HEK293 (cell line): Measurements from ENCODE around the gene ALOX5.
A peak's percentile ranks its signal among the peaks of the same experiment; 100 is the strongest.

Experiments used
- CTCF ChIA-PET: fragments of 350-600 bp; formaldehyde crosslinking; extraction: SDS; loops from one replicate; lab custom pipeline; 2021; ENCODE audit warnings: antibody characterized with exemption; lab: Yijun Ruan, JAX
- POLR2A ChIA-PET: fragments of 300-600 bp; formaldehyde crosslinking; extraction: SDS; loops from one replicate; lab custom pipeline; 2020; ENCODE audit warnings: antibody characterized with exemption, inconsistent platforms; lab: Yijun Ruan, JAX
- H3K27ac ChIP-seq: fragments of 200-500 bp; sonication (Bioruptor generic); 2 replicates; pipeline ENCODE4 v1.5.1; 2014; ENCODE audit warnings: low read depth, low read length, control low read depth, inconsistent platforms; ENCODE audit errors: extremely low read depth
- H3K36me3 ChIP-seq, 2 experiments: fragments of 200-500 bp in 1 of 2; sonication (Bioruptor generic) in 1 of 2; 1 replicate in 1 of 2; 2 replicates in 1 of 2; pipeline ENCODE4 v1.5.1; 2014 to 2017; ENCODE audit warnings: inconsistent platforms in 2 of 2, low read length in 2 of 2; ENCODE audit not compliant: control insufficient read depth in 2 of 2, insufficient read depth in 1 of 2
- H3K4me1 ChIP-seq: fragments of 200-500 bp; sonication (Bioruptor generic); 2 replicates; pipeline ENCODE4 v1.5.1; 2014; ENCODE audit warnings: mild to moderate bottlenecking, low read length, inconsistent platforms; ENCODE audit not compliant: control insufficient read depth, insufficient read depth
- H3K4me3 ChIP-seq: 2 replicates; pipeline ENCODE4 v1.5.1; 2011; ENCODE audit warnings: low read depth, mild to moderate bottlenecking, control low read depth, low read length, moderate library complexity
- H3K9me3 ChIP-seq: fragments of 200-500 bp; sonication (Bioruptor generic); 2 replicates; pipeline ENCODE4 v1.5.1; 2014; ENCODE audit warnings: low read depth, low read length, inconsistent platforms; ENCODE audit not compliant: control insufficient read depth, insufficient read depth
- GLIS1 ChIP-seq: fragments of 450-650 bp; formaldehyde crosslinking; IDR thresholded peaks from 2 replicates; pipeline ENCODE4 v1.5.1; 2016; ENCODE audit warnings: missing biosample characterization, missing genetic modification characterization
- GLIS2 ChIP-seq: fragments of 450-650 bp; formaldehyde crosslinking; IDR thresholded peaks from 2 replicates; pipeline ENCODE4 v1.5.1; 2016; ENCODE audit warnings: missing biosample characterization, missing genetic modification characterization
- KLF8 ChIP-seq: fragments of 450-650 bp; formaldehyde crosslinking; IDR thresholded peaks from 2 replicates; pipeline ENCODE4 v1.5.1; 2016; ENCODE audit warnings: missing biosample characterization, missing genetic modification characterization
- SCRT1 ChIP-seq: fragments of 450-650 bp; formaldehyde crosslinking; IDR thresholded peaks from 2 replicates; pipeline ENCODE4 v1.5.1; 2016; ENCODE audit warnings: missing biosample characterization, missing genetic modification characterization, borderline replicate concordance
- SCRT2 ChIP-seq: fragments of 450-650 bp; formaldehyde crosslinking; IDR thresholded peaks from 2 replicates; pipeline ENCODE4 v1.5.1; 2016; ENCODE audit warnings: missing biosample characterization, missing genetic modification characterization
- SP3 ChIP-seq: fragments of 450-650 bp; formaldehyde crosslinking; IDR thresholded peaks from 2 replicates; pipeline ENCODE4 v1.5.1; 2016; ENCODE audit warnings: missing biosample characterization, missing genetic modification characterization
- ZFP37 ChIP-seq: fragments of 450-650 bp; formaldehyde crosslinking; IDR thresholded peaks from 2 replicates; pipeline ENCODE4 v1.5.1; 2016; ENCODE audit warnings: missing biosample characterization, missing genetic modification characterization
- ZFP69B ChIP-seq: fragments of 450-650 bp; formaldehyde crosslinking; IDR thresholded peaks from 2 replicates; pipeline ENCODE4 v1.5.1; 2016; ENCODE audit warnings: missing biosample characterization, missing genetic modification characterization
- ZIC2 ChIP-seq: fragments of 450-650 bp; formaldehyde crosslinking; IDR thresholded peaks from 2 replicates; pipeline ENCODE4 v1.5.1; 2016; ENCODE audit warnings: missing biosample characterization, missing genetic modification characterization
- ZNF202 ChIP-seq: fragments of 450-650 bp; formaldehyde crosslinking; IDR thresholded peaks from 2 replicates; pipeline ENCODE4 v1.5.1; 2016; ENCODE audit warnings: missing biosample characterization, missing genetic modification characterization, borderline replicate concordance
- ZNF311 ChIP-seq: fragments of 450-650 bp; formaldehyde crosslinking; IDR thresholded peaks from 2 replicates; pipeline ENCODE4 v1.5.1; 2017; ENCODE audit warnings: missing biosample characterization, missing genetic modification characterization, borderline replicate concordance
- ZNF335 ChIP-seq: fragments of 450-650 bp; formaldehyde crosslinking; conservative IDR thresholded peaks from 2 replicates; pipeline ENCODE4 v1.5.1; 2016; ENCODE audit warnings: missing biosample characterization, missing genetic modification characterization
- ZNF416 ChIP-seq: fragments of 450-650 bp; formaldehyde crosslinking; IDR thresholded peaks from 2 replicates; pipeline ENCODE4 v1.5.1; 2016; ENCODE audit warnings: missing biosample characterization, missing genetic modification characterization
- ZNF548 ChIP-seq: fragments of 450-650 bp; formaldehyde crosslinking; IDR thresholded peaks from 2 replicates; pipeline ENCODE4 v1.5.1; 2016; ENCODE audit warnings: missing biosample characterization, missing genetic modification characterization
- ZNF560 ChIP-seq: fragments of 450-650 bp; formaldehyde crosslinking; IDR thresholded peaks from 2 replicates; pipeline ENCODE4 v1.5.1; 2017; ENCODE audit warnings: missing biosample characterization, missing genetic modification characterization, borderline replicate concordance
- ZNF561 ChIP-seq: fragments of 450-650 bp; IDR thresholded peaks from 2 replicates; pipeline ENCODE4 v1.5.1; 2018; ENCODE audit warnings: missing biosample characterization, missing genetic modification characterization, borderline replicate concordance
- ZNF600 ChIP-seq: fragments of 450-650 bp; formaldehyde crosslinking; IDR thresholded peaks from 2 replicates; pipeline ENCODE4 v1.5.1; 2016; ENCODE audit warnings: missing biosample characterization, missing genetic modification characterization
- ZNF660 ChIP-seq: fragments of 450-650 bp; IDR thresholded peaks from 2 replicates; pipeline ENCODE4 v1.5.1; 2018; ENCODE audit warnings: missing biosample characterization, mild to moderate bottlenecking, missing genetic modification characterization
- TF ChIP-seq, protein P1 (sequence below): fragments of 450-650 bp; formaldehyde crosslinking; IDR thresholded peaks from 2 replicates; pipeline ENCODE4 v1.5.1; 2016; ENCODE audit warnings: missing biosample characterization, missing genetic modification characterization
- TF ChIP-seq, protein P2 (sequence below): fragments of 450-650 bp; formaldehyde crosslinking; IDR thresholded peaks from 2 replicates; pipeline ENCODE4 v1.5.1; 2016; ENCODE audit warnings: missing biosample characterization, missing genetic modification characterization

ALOX5 gene

DNA sequence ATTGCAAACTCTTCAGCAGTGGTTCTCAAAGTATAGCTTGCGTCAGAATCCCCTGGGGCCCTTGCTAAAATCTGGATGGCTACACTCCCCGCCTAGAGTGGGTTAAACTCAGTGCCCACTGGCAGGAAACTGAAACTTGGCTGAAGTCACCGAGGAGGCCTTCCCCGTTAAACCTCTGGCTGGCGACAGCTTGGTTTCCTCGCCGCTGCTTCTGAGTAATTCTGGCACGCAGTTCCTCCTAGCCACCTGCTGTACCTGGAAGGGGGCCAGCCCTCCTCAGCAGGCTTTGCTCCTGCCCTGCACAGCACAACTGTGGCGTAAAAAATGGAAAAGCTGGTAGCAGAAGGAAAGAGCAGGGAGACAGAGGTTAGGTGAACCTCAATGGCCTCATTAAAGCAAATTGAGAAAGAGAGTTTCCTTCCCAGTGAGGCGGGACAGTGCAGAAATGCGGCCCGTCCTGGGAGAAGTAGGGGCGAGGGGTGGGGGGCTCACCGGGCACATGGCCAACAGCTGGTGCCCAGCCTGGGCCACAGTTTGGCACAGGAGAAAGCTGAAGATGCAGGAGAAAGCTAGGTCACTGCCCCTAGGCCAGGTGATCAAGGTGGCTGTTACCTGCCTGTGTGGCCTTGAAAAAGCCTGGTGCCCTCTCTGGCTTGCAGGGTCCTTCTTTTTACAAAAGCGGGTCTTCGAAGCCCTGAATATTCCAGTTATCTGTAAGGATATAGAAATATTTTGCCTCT is 46.6 kb downstream of the ALOX5 start:
- CTCF ChIA-PET: no interaction called here
- Histone ChIP-seq H3K36me3 (no peaks in the 10 kb centered on the region), H3K9me3 (no peaks in the 10 kb centered on the region), H3K27ac (0 out of 2 replicates have a peak overlapping the region, but pooled peaks have one; percentile 24)
- TF ChIP-seq GLIS1 (0 out of 2 replicates have a peak, but pooled peaks have one; percentile 37), SCRT2 (tag by site-specific recombination) (peak; percentile 93), ZNF660 (peak; percentile 58; the same call in 1 of the 2 replicates), ZNF311 (tag by site-specific recombination) (no peak), ZNF600 (tag by site-specific recombination) (peak; percentile 61; the same call in 1 of the 2 replicates), ZFP37 (tag by site-specific recombination) (no peak), ZNF416 (no peak), ZIC2 (tag by site-specific recombination) (peak; percentile 70), ZNF335 (tag by site-specific recombination) (peak; percentile 70), ZNF548 (tag by site-specific recombination) (no peak), SCRT1 (peak; percentile 65; the same call in 1 of the 2 replicates)
- TF ChIP-seq, protein P1, sequence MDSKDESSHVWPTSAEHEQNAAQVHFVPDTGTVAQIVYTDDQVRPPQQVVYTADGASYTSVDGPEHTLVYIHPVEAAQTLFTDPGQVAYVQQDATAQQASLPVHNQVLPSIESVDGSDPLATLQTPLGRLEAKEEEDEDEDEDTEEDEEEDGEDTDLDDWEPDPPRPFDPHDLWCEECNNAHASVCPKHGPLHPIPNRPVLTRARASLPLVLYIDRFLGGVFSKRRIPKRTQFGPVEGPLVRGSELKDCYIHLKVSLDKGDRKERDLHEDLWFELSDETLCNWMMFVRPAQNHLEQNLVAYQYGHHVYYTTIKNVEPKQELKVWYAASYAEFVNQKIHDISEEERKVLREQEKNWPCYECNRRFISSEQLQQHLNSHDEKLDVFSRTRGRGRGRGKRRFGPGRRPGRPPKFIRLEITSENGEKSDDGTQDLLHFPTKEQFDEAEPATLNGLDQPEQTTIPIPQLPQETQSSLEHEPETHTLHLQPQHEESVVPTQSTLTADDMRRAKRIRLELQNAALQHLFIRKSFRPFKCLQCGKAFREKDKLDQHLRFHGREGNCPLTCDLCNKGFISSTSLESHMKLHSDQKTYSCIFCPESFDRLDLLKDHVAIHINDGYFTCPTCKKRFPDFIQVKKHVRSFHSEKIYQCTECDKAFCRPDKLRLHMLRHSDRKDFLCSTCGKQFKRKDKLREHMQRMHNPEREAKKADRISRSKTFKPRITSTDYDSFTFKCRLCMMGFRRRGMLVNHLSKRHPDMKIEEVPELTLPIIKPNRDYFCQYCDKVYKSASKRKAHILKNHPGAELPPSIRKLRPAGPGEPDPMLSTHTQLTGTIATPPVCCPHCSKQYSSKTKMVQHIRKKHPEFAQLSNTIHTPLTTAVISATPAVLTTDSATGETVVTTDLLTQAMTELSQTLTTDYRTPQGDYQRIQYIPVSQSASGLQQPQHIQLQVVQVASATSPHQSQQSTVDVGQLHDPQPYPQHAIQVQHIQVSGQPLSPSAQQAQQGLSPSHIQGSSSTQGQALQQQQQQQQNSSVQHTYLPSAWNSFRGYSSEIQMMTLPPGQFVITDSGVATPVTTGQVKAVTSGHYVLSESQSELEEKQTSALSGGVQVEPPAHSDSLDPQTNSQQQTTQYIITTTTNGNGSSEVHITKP (tag by site-specific recombination): peak; percentile 69
- TF ChIP-seq, all 188 proteins: peak for 8
- POLR2A ChIA-PET: no interaction called here
- Histone ChIP-seq H3K4me3 (no peak overlapping the region), H3K4me1 (peaks cover 6% of the 10 kb centered on the region; the same call in 1 of the 2 replicates)

DNA sequence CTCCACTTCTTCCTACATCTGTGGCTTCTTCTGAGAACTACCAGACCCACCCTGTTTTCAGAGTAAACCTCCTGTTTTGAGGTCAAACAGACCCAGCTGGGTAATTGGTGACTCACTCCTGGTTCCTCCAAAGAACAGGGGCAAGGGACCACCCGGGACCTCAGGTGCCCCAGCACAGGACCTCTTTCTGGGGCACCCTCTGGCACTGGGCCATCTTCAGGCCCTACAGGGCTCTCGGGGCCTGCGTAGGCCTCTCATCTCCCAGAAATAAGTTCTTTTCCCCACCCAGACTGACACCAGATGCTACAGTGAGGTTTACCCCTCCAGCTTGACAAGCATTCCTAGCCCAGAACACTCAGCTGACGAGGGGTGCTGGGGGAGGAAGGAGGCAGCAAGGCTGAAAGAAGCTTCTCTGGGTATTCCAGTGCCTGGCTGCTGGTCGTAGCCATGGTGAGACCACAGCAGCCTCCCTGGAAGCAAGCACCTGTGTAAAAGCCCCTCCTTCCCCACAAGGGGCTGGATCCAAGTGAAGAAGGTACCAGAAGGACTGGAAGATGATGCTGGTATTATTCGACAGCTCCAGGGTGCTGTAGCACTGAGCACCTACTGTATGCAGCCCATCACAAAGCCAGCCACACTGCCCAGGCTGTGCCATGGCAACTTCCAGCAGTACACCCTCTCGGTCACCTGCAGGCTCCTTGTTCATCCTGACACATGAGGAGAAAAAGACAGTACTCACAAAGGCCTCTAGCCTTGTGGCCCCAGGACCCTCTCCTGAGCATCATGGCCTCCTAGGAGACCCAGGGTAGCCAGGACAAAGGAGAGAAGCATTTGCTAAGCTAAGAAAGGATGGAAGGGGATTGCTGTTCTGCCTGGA is 47.4 kb downstream of the ALOX5 start:
- no peaks in the 10 kb centered on the region for H3K9me3 ChIP-seq
- CTCF ChIA-PET: no interaction called here
- no peak overlapping the region for H3K27ac ChIP-seq
- H3K4me1 ChIP-seq: peaks cover 6% of the 10 kb centered on the region; the same call in 1 of the 2 replicates
- no peak for TF ChIP-seq GLIS2
- TF ChIP-seq ZNF335 (tag by site-specific recombination): peak; percentile 48
- POLR2A ChIA-PET: no interaction called here
- no peaks in the 10 kb centered on the region for H3K36me3 ChIP-seq
- H3K4me3 ChIP-seq: no peak overlapping the region

DNA sequence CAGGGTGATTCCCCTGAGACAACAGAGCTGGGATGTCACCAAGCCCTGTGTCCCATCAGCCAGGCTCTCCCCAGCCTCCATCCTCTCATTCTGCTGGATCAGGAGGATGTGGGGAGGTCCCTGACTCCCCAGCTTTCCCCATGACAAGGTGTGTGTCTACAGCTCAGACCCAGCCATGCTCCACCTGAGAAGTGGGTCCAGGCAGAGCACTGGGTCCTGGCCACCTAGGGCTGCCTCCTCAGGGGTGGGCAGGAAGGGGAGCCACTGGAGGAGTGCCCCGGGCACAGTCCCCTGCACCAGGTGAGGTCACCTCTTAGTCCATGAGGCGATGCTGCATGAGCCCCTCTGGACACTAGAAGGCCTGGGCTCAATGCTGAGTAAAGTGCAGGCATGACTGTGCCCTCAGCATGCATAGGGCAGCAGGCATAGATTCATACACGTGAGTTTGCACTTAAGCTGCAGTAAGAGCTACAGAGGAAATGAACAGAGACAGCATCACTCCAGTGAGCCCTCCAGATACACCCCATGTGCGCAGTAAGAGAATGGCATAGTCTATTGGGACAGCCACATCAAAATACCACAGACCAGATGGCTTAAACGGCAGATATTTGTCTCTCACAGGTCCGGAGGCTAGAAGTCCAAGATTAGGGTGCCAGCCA is 48.3 kb downstream of the ALOX5 start:
- CTCF ChIA-PET: no interaction called here
- Histone ChIP-seq H3K4me3 (no peak overlapping the region), H3K27ac (no peak overlapping the region), H3K9me3 (no peaks in the 10 kb centered on the region), H3K36me3 (no peaks in the 10 kb centered on the region), H3K4me1 (peaks cover 6% of the 10 kb centered on the region; the same call in 1 of the 2 replicates)
- TF ChIP-seq ZNF561 (no peak), KLF8 (tag by site-specific recombination) (no peak), ZNF560 (no peak), SP3 (tag by site-specific recombination) (no peak), ZFP69B (tag by site-specific recombination) (no peak), ZNF202 (no peak)
- TF ChIP-seq, protein P2, sequence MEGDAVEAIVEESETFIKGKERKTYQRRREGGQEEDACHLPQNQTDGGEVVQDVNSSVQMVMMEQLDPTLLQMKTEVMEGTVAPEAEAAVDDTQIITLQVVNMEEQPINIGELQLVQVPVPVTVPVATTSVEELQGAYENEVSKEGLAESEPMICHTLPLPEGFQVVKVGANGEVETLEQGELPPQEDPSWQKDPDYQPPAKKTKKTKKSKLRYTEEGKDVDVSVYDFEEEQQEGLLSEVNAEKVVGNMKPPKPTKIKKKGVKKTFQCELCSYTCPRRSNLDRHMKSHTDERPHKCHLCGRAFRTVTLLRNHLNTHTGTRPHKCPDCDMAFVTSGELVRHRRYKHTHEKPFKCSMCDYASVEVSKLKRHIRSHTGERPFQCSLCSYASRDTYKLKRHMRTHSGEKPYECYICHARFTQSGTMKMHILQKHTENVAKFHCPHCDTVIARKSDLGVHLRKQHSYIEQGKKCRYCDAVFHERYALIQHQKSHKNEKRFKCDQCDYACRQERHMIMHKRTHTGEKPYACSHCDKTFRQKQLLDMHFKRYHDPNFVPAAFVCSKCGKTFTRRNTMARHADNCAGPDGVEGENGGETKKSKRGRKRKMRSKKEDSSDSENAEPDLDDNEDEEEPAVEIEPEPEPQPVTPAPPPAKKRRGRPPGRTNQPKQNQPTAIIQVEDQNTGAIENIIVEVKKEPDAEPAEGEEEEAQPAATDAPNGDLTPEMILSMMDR (tag by site-specific recombination): no peak
- POLR2A ChIA-PET: no interaction called here
